Left cardiac atrium (tissue), 4 donors: ENCODE data around the gene CACNA1H. TPM values are rescaled to one million over a fixed set of nuclear protein-coding genes. Genes with fewer than 3 reads are reported as not detected.
"Not testable (repeated sequence)": the region's sequence is repeated elsewhere in the genome, so short reads cannot be mapped to it uniquely, and the experiment has no call there.

Experiments used
- ATAC-seq, 2 donors: fragments of 200-7000 bp; cut with Tn5 transposase; one replicate each; pipeline ENCODE4 v1.9.1; 2020; ENCODE audit warnings: mild to moderate bottlenecking in 2 of 2, moderate library complexity in 2 of 2
- DNase-seq: peaks from one replicate; pipeline ENCODE4 v3.0.0-alpha.2; 2020
- intact Hi-C, 2 donors: fragments of 100-400 bp; cut with DNase I; formaldehyde crosslinking; loops; one replicate each; pipeline versions ENCODE4 v1.14.1 to v1.15.1; 2022 to 2023
- total RNA-seq, 2 donors: library from RNA; stranded (reverse); fragmentation: NEBNext Ultra II Directional; extraction: Animal tissue kit (Norgen Biotek cat#: 25700); gene quantifications; one replicate each; pipeline ENCODE4 v1.2.1, GENCODE V29; 2021
- donor health status: DM: no; HTN: yes; CAD: no.
- donor health status: DM: no; HTN: yes; CAD: no; lungs with severe emphysema.
- donor health status: DM: yes; HTN: yes; CAD: no.
- donor health status: Dilated cardiomyopathy.

CACNA1H gene
- total RNA-seq, 2 donors from 2014 or later = 6.0 to 7.1 TPM

DNA sequence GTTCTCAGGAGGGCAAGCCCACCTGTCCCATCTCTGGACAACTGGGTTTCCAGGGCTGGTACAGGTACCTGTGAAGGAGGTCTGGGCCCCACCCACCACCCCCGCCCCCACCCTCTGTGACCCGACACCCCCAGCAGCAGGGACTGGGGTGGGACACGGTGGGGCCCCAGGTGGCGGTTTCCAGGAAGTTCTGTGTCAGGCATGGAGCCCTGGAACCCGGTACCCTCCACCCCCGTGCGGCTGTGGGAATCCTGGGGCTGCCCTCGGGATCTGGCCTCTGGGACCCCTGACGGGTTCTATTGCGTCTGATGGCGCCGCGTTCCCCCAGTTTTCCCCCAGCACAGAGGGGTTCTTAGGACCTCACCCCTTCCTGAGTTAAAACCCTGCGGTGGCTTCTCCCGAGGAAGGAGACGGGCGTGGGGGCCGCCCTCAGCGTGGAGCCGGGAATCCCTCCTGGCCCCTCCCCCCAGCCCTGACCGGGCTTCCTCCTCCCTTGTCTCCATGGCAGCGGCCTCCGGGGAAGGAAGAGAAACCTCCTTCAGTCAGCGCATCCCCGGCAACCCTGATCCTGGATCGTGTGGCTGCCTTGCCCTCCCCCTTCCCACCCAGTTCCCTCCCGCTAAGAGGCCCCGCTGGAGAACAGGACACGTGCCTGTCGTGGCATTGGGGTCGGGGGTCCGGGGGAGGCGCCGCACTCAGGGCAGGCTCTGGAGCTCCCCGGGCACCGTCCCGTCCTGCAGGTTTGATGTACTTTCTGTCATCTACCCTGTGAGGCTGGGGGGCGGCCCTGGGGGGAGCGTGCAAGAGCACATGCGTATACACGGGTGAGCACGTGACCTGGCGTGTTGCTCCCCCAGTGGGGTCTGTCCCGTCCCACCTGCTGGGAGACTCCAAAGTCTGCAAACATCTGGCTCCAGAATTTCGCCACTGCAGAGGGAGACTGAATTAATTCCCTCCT, 30.3 kb downstream of the CACNA1H start:
- DNase-seq = peak; percentile 66

DNA sequence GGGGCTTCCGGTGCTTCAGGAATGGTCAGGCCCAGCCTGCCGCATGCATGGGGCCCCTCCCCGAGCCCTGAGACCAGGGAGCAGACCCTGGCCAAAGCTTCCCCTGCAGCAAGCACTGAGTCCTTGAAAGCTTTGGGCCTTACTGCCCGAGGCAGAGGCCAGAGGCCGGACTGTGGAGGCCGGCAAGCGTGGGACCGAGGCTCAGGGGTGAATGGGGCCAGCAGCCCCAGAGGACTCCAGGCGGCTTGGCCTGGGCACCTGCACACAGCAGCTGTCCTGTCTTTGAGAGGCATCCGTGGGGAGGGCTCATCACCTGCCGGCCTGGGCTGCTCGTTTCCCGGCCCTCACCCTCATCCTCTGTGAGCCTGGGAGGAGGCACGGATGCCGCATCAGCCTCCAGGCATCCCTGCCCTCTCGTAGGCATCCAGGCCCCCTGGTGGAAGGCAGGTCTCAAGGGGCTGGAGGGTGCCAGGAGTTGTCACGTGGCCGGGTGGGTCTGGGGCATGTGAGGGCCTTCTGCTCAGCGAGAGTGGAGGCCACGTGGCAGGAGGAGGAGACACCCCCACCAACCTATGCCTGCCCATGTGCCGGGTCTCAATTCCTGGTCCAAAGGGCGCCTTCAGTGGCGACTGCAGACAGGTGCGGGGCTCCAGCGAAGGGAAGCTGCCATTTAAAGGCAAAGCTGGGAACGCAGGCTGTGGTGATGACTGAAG, 31.4 kb downstream of the CACNA1H start:
- intact Hi-C loops = loop anchor here in 1 of 2 donors (5.0 kb wide), 1 partner anchor 67 kb away; no protein-coding TSS in a partner anchor
- no peak for ATAC-seq

More for the DNA sequence above, 30.3 kb downstream of the CACNA1H start:
- ATAC-seq = peak in 1 of 2 donors; percentile 57
- intact Hi-C loops = loop anchor here in 1 of 2 donors (5.0 kb wide), 1 partner anchor 66 kb away; no protein-coding TSS in a partner anchor

DNA sequence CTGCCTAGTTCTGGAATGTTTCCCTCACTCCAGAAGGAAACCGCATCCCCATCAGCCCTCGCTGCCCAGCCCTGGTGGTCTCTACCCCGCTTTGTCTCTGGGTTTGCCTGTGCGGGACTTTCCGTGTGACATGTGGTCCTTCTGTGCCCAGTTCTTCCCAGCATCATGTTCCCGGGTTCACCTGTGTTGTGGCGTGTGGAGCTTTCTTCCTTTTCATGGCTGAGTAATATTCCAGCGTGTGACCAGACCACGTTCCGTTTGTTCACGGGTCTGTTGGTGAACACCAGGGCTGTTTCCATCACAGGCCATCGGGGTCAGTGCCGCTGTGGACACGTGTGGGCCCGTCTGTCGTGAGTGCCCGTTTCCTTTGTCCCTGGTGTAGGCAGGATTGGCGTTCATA, 32.1 kb downstream of the CACNA1H start:
- ATAC-seq = no peak
- DNase-seq = no peak
- intact Hi-C loops = loop anchor here in 1 of 2 donors (5.0 kb wide), 1 partner anchor 68 kb away; no protein-coding TSS in a partner anchor

More for the DNA sequence above, 31.4 kb downstream of the CACNA1H start:
- DNase-seq = no peak

DNA sequence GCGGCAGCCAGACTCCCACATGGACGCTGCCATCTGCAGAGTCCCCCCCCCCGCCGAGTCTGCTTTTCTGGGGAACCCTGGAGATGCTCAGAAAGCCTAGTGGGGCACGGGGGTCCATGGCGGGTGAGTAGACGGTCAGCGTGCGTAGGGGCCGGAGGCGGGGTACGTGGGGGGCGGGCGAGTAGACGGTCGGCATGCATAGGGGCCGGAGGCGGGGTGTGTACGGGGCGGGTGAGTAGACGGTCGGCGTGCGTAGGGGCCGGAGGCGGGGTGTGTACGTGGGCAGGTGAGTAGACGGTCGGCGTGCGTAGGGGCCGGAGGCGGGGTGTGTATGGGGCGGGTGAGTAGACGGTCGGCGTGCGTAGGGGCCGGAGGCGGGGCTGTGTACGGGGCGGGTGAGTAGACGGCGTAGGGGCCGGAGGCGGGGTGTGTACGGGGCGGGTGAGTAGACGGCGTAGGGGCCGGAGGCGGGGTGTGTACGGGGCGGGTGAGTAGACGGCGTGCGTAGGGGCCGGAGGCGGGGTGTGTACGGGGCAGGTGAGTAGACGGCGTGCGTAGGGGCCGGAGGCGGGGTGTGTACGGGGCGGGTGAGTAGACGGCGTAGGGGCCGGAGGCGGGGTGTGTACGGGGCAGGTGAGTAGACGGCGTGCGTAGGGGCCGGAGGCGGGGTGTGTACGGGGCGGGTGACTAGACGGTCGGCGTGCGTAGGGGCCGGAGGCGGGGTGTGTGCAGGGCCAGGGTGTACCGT, 32.7 kb downstream of the CACNA1H start:
- DNase-seq, intact Hi-C loops: not testable (repeated sequence)

DNA sequence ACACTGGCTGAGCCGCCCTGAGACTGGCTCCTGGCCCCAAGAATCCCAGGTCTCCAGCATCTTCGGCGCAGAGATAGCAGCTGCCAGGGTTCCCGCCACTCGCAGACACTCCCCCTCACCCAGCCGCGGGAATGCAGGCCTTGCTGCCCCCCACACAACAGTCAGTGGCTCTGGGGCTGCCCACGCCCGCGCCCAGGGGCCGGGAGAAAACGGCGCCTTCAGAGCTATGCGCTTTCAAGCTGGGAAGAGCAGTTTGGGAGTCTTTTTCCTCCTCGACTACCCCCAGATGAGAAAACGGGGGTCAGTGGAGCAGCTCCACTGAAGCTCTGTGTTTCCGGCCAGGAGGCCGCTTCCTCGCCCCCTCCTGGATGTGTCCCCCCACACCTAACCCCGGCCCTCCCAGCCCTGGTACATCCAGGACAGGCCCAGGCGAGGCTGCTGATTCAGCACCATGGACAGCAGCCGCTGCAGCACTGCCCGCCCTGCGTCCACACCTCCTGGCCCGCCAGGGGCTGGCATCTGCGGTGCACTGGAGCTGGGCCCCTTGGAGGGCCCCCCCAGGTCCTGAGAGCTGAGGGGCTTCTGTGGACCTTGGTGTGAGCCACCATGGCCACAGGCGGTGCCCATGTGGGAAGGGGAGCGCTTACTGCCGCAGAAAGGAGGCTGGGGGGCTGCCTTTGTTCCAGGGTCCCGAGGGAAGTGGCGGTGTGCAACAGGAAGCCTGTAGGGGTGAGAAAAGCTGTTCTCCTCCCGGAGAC, 35.7 kb downstream of the CACNA1H start:
- intact Hi-C loops = no loop called here
- peak; percentile 71 to 79 for ATAC-seq
- peak; percentile 60 for DNase-seq

More for the DNA sequence above, 32.7 kb downstream of the CACNA1H start:
- not testable (repeated sequence) for ATAC-seq

DNA sequence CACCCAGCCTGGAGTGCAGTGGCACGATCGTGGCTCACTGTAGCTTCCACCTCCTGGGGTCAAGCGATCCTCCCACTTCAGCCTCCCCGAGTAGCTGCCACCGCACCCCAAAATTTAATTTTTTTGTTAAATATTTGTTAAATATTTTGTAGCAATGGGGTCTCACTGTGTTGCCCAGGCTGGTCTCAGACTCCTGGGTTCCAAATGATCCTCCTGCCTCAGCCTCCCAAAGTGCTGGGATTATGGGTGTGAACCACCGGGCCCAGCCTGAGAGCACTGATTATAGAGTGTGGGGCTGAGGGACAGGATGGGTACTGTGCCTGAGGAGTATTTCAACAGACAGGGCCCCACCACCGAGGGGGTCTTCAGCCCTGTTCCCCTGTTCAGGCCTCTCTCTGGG, 36.5 kb downstream of the CACNA1H start:
- ATAC-seq (no peak), DNase-seq (no peak)
- intact Hi-C loops = no loop called here

DNA sequence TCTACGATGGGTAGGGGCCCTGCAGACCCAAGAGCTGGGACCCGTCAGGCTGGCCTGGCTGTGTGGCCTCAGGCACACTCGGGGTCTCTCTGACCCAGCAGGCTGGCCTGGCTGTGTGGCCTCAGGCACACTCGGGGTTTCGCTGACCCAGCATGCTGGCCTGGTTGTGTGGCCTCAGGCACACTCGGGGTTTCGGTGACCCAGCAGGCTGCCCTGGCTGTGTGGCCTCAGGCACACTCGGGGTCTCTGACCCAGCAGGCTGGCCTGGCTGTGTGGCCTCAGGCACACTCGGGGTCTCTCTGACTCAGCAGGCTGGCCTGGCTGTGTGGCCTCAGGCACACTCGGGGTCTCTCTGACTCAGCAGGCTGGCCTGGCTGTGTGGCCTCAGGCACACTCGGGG, 37.9 kb downstream of the CACNA1H start:
- intact Hi-C loops = loop anchor here in 1 of 2 donors (5.0 kb wide), 1 partner anchor 133 kb away; no protein-coding TSS in a partner anchor
- ATAC-seq, DNase-seq: not testable (repeated sequence)

DNA sequence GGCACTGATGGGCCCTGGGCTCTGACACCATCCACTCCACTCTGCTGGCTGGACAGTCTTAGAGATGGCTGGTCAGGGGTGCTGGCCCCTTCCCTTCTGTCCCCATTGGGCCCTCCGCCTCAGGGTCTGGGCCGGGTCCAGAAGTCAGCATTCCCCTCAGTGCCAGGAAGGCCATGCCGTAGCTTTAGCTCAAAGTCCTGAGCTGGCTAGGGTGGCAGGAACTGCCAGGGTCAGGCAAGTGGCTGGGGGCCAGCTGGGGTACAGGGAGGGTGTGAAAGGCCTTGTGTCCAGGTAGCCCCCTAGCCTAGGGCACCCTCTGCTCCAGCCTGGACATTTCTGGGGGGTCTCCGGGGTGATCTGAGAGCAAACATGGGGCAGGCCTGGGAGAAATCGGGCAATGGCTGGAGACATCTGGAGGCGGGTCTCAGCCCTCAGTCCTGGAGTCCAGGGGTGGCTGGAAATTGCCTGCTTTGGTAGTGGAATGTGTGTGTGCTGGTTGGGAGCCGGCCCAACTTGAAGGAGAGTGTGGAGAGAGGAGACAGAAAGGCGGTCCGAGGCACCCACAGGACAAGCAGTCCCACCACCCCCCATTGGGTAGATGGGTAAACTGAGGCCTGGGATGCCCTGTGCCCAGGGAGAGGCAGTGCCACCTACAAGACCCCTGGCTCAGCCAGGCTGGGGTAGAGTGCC, 39.6 kb downstream of the CACNA1H start:
- intact Hi-C loops = loop anchor here in 1 of 2 donors (5.0 kb wide), 1 partner anchor 135 kb away; no protein-coding TSS in a partner anchor
- DNase-seq (no peak), ATAC-seq (no peak)

DNA sequence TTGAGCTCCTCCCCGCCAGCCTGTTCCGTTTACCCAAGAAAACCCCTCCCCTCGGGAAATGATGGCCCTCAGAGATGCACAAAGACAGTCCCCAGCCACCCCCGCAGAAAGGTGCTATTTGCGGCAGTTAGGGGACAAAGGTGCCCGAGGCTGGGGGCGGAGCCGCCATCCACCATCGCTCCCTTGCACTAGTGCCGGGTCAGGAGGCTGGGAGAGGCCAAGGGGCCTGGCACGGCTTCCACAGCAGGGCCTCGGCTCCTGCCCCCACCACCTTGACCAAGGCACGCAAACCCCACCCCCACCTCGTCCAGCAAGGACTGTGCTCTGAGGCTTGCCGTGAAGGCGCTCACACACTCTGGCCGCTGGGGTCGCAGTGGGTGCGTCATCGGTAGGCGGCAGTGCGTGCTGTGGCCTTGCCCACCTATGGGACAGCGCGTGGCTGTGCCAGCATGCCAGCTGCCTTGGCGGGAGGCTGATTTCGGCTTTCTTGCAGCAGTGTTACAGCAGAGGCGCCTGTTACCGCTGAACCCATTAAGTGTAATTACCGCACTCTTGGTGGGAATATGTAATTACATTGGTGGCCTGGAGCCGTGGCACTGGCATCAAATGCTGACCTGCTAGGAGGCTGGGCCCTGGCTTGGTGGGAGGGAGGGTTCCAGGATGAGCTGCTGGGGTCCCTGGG, 40.4 kb downstream of the CACNA1H start:
- intact Hi-C loops = loop anchor here in 1 of 2 donors (5.0 kb wide), 1 partner anchor 136 kb away; no protein-coding TSS in a partner anchor
- DNase-seq = no peak
- ATAC-seq = no peak

DNA sequence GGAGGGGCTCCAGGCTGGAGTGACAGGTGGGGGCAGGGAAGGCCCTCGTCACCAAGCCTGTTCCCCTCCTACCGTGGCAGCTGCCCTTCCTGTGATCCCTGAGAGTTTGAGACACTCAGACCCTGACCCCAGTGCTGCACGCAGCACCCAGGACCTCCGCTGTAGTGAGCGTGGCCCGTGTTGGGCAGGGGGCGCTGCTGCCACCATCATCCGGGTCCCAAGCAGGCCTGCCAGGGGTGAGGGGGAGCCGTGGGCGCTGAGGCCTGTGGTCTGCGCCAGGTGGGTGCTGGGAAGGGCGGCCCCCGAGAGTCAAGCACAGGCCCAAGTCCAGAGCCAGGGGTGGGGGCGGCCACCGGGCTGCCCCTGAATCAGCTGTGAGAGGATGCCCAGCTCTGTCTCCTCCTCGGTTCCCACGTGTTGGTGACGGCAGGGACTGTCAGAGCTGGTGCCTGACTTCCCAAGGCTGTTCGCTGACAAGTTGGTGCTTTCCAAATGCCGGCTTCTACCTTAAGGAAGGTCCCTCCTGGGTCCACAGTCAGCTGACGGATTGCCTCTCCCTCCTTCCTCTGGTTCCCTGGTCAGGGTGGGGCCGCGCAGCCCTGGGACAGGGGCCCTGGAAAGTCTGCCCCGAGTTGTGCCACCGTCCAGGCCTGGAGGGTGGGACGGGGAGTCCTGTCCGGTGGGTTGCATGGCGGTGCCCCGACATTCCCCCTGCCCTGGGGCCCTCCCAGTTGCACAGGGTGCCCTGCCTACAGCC, 41.1 kb downstream of the CACNA1H start:
- intact Hi-C loops = loop anchor here (1.0 to 5.0 kb wide), 3 partner anchors 87 to 137 kb away; no protein-coding TSS in a partner anchor
- no peak for DNase-seq
- ATAC-seq = peak in 1 of 2 donors; percentile 14

DNA sequence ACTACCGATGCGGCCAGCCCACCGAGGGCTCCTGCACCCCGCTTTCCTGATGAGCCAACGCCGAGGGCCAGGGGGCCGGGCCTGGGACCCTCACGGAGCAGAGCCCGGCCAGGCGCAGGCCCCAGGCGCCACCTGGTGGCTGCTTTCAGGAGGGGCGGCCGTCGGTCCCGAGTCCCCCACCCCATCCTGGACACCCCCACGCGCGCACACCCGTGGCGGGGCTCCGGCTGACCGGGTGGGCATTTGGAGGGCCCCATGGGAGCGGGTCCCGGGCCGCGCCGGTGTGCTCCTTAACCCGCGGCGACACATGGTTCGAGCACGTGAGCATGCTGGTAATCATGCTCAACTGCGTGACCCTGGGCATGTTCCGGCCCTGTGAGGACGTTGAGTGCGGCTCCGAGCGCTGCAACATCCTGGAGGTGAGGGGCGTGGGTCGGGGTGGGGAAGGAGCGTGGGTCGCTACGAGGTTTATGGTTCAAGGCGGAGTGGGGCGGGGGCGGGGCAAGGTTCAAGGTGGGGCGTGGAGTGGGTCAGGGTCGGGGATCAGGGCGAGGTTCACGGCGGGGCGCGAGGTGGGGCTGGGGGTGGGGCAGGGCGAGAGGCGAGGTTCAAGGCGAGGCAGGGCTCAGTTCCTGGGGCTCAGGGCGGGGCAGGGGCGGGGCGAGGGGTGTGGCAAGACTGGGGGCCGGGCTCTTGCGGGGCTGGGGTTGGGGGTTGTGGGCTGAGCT, 41.9 kb downstream of the CACNA1H start:
- intact Hi-C loops = loop anchor here (1.0 to 5.0 kb wide), 3 partner anchors 88 to 138 kb away; no protein-coding TSS in a partner anchor
- DNase-seq = no peak
- peak; percentile 36 to 39 for ATAC-seq

DNA sequence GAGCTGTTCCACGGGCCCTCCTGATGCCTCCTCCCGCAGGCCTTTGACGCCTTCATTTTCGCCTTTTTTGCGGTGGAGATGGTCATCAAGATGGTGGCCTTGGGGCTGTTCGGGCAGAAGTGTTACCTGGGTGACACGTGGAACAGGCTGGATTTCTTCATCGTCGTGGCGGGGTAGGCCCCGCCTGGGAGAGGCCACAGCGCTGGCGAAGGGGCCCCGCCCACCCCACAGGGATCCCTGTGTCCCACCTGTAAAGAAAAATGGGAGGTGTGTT, 42.4 kb downstream of the CACNA1H start:
- intact Hi-C loops = loop anchor here in 1 of 2 donors (2.0 kb wide), 1 partner anchor 89 kb away; no protein-coding TSS in a partner anchor
- ATAC-seq = no peak
- no peak for DNase-seq

DNA sequence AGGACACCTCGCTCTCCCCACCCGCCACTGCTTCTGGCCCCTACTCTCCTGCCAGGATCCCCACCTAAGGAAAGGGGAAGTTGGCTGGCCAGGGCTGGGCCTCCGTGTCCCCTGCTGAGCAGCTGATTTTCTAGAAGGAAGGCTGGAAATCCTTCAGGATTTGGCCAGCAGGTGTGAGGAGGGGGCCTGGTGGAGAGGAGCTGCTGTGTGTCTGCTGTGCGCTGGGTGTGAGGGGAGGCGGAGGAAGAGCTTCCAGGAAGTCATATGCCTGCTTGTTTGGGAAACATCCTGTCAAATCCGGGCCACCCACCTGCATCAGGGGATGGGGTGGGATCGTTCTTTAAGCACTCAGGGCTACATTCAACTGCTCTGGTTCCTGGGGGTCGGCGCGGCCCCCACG, 43.6 kb downstream of the CACNA1H start:
- DNase-seq (no peak), ATAC-seq (no peak)
- intact Hi-C loops = no loop called here

DNA sequence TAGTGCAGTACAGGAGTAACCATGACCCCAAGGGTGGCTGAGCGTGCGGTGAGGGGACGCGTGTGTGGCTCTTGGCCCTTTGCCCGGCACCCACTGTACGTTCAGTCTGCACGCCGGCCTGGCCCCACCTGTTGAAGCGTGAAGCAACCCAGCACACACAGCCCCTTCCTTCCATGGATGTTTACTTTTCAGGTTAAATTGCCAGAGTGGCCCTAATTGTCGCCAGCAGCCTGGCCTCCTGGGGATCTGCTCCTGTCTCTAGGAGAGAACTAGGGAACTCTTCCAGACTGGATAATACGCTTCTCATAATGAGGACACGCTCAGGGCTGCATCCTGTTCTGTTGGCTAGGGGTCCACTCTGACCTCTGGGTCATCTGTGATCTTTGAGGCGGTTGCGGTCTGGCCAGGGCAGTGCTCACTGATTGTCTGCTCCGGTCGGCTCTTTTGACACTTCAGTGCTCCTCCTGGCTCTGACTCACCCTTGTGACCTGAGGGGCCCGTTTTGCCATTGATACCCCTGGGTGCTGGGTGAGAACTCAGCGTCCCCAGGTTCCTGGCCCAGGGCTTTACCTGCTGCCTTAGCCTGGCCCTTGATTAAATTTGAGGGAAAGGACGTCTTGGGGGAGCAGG, 44.4 kb downstream of the CACNA1H start:
- intact Hi-C loops = no loop called here
- ATAC-seq = no peak
- DNase-seq = no peak

DNA sequence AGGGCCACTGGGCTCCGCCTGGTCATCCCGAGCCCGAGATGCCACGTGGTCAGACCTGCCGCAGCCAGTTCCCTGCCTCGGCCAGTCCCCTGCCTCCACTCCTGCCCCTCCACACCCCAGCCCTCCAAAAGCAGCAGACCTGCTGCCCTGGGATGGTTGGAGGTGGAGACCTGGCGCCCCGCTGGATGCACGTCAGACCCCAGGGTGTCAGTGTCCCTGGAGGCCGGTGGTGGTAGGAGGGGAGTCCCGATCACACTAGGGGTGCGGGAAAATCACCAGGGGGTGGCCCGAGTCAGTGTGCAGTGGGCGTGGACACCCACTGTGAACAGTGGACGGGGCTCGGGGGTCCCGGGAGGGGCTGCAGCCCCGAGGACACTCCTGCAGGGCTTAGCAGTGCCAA, 45.3 kb downstream of the CACNA1H start:
- intact Hi-C loops = no loop called here
- DNase-seq (no peak), ATAC-seq (no peak)
